Measurements from ENCODE around the gene STARD10. TPM values are rescaled to one million over a fixed set of nuclear protein-coding genes. Genes with fewer than 3 reads are reported as not detected.

Gene STARD10
- total and polyA plus RNA-seq, 4 donors: 18.1 to 48.7 (median 36.4) TPM

DNA sequence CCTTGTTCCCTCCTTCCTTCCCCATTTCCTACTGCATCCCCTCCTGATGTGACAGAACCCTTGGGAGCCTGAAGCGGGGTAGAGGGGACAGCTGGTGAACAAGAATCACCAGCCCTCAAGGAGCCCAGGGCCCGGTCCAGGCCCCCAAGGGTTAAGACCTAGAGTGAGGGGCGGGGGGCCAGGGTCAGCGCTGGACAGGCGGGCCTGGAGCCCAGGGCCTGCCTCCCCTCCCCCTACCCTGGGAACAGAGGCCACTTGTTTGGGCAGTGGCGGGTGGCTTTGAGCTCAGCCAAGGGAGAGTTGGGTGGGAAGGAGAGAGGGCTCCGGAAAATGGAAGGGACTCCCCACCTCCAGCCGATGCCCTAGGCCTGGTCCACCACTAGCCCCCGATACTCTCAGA lies 43.8 kb downstream of the STARD10 start:
- no peaks in the 10 kb centered on the region for H3K9me3 ChIP-seq (ENCODE audit: control insufficient read depth, insufficient read depth, low read length)
- H3K36me3 ChIP-seq (ENCODE audit: control insufficient read depth, insufficient read depth, low read length): peaks cover 11% of the 10 kb centered on the region
- 33% methylated on average over 2 of the region's 9 CpGs for WGBS (ENCODE audit: insufficient coverage)
- H3K27me3 ChIP-seq (ENCODE audit: control insufficient read depth, insufficient read depth, low read length): peaks cover 5% of the 10 kb centered on the region
- DNase-seq (ENCODE audit: low read depth in 4 of 6, low spot score in 6 of 6): peak in 3 of 6 donors; percentile 22 to 77 (median 33)
- peak overlapping the region; percentile 63 for H3K27ac ChIP-seq (ENCODE audit: low read depth, low read length)
- peaks cover 44% of the 10 kb centered on the region for H3K4me1 ChIP-seq (ENCODE audit: control insufficient read depth, insufficient read depth, low read length)
- peak overlapping the region; percentile 6 for H3K4me3 ChIP-seq (ENCODE audit: low read depth, low read length)

DNA sequence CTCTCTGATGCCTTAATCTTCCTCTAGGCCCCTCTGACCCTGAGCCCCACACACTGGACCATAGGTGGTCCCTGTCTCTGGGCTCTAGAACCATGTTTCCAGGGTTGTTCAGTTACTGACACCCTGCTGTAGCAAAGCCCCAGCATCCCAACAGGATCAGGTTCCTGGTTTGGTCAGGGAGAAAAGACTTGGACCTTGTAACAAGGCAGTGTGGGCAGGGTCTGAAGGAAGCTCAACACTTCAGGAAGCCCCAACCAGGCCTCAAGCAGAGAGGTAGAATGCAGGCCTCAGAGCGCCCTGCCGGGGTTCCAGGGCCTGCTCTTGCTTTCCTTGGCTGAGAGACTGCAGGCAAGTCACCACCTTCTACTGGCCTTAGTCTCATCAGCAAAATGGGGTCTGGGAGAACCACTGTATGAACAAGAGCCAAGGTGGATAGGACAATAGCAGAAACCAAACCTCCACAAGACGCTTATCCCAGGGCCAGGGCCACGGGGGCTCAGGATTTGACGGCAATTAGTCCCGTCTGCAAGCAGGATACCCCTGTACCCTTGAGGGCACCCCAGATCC lies 46.5 kb downstream of the STARD10 start:
- 87% methylated on average over 6 of the region's 6 CpGs for WGBS (ENCODE audit: insufficient coverage)
- Histone ChIP-seq H3K9me3 (ENCODE audit: control insufficient read depth, insufficient read depth, low read length) (no peaks in the 10 kb centered on the region), H3K27ac (ENCODE audit: low read depth, low read length) (no peak overlapping the region), H3K36me3 (ENCODE audit: control insufficient read depth, insufficient read depth, low read length) (peaks cover 8% of the 10 kb centered on the region), H3K27me3 (ENCODE audit: control insufficient read depth, insufficient read depth, low read length) (peaks cover 5% of the 10 kb centered on the region), H3K4me1 (ENCODE audit: control insufficient read depth, insufficient read depth, low read length) (peaks cover 45% of the 10 kb centered on the region), H3K4me3 (ENCODE audit: low read depth, low read length) (no peak overlapping the region)
- no peak for DNase-seq (ENCODE audit: low read depth in 4 of 6, low spot score in 6 of 6)

DNA sequence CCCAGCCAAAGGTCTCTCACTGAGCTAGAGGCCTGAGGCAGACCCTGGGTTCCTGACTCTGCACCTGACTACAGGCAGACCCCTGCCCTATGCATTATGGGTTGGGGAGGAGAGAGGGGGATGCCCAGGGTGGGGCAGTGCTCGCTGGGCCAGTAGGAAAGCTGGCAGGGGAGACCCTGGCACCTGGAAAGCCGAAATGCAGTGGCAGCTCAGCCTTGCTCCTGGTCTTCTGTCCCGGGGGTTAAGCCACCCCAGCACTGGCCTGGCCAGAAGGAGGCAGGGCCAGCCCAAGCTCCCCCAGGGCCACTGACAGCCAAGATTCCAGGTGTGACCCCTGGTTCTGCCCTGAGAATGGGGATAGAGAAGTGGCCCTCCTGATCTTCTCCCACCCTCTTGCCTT lies 47.0 kb downstream of the STARD10 start:
- no peak for DNase-seq (ENCODE audit: low read depth in 4 of 6, low spot score in 6 of 6)
- Histone ChIP-seq H3K4me1 (ENCODE audit: control insufficient read depth, insufficient read depth, low read length) (peaks cover 42% of the 10 kb centered on the region), H3K36me3 (ENCODE audit: control insufficient read depth, insufficient read depth, low read length) (peaks cover 8% of the 10 kb centered on the region), H3K4me3 (ENCODE audit: low read depth, low read length) (no peak overlapping the region), H3K27ac (ENCODE audit: low read depth, low read length) (no peak overlapping the region), H3K9me3 (ENCODE audit: control insufficient read depth, insufficient read depth, low read length) (no peaks in the 10 kb centered on the region), H3K27me3 (ENCODE audit: control insufficient read depth, insufficient read depth, low read length) (peaks cover 2% of the 10 kb centered on the region)
- 82% methylated on average over 3 of the region's 3 CpGs for whole genome bisulfite sequencing (ENCODE audit: insufficient coverage)

DNA sequence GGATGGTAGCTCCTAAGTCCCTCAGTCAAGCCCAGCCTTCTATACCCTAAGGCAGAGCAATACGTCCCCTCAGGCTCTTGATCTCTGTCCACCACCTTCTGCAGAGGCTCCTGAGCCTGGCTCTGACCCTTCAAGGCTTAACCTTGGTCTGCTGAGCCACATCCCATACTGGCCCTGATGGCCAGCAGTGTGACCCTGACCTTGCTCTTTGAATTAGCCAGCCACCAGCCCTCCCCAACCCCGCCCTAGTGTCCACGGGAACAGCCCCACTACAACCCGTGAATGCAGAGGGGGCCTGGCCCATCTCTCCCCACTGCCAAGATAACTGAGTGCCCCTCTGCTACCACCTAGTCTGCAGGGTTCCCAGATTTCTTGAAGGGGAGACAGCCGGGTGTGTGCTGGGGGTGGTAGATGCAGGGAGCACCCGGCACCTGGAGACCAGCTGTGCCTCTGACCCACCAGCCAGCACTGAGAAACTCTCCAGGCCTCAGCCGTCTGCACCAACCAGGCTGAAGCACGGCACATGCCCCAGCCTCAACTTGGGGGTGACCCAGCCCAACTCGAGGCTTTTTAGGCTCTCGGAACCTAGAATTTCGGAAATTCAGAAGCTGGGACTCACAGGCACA lies 47.8 kb downstream of the STARD10 start:
- Histone ChIP-seq H3K4me1 (ENCODE audit: control insufficient read depth, insufficient read depth, low read length) (peaks cover 42% of the 10 kb centered on the region), H3K27ac (ENCODE audit: low read depth, low read length) (no peak overlapping the region), H3K36me3 (ENCODE audit: control insufficient read depth, insufficient read depth, low read length) (peaks cover 8% of the 10 kb centered on the region), H3K27me3 (ENCODE audit: control insufficient read depth, insufficient read depth, low read length) (no peaks in the 10 kb centered on the region), H3K9me3 (ENCODE audit: control insufficient read depth, insufficient read depth, low read length) (no peaks in the 10 kb centered on the region), H3K4me3 (ENCODE audit: low read depth, low read length) (no peak overlapping the region)
- no peak for DNase-seq (ENCODE audit: low read depth in 4 of 6, low spot score in 6 of 6)
- 77% methylated on average over 9 of the region's 11 CpGs for WGBS (ENCODE audit: insufficient coverage)

DNA sequence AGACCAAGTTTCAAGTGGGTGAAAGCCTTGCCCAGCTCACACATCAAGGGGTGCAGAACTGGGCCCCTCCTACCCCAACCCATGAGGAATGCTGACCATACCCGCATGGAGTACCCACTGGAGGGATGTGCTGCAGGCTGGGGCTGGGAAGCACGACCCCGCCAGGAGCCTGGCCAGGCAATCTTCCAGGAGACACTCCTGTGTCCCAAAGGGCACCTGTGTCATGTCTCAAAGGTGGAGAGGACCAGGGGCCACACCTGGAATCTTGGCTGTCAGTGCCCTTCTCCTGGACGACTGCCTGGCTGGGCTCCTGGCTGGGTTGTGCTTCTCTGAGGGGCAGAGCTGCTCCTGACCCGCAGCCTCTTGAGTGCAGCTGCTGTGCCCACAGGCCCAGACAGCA lies 48.3 kb downstream of the STARD10 start:
- Histone ChIP-seq H3K27me3 (ENCODE audit: control insufficient read depth, insufficient read depth, low read length) (no peaks in the 10 kb centered on the region), H3K4me1 (ENCODE audit: control insufficient read depth, insufficient read depth, low read length) (peaks cover 39% of the 10 kb centered on the region), H3K27ac (ENCODE audit: low read depth, low read length) (no peak overlapping the region), H3K36me3 (ENCODE audit: control insufficient read depth, insufficient read depth, low read length) (peaks cover 8% of the 10 kb centered on the region), H3K4me3 (ENCODE audit: low read depth, low read length) (no peak overlapping the region), H3K9me3 (ENCODE audit: control insufficient read depth, insufficient read depth, low read length) (no peaks in the 10 kb centered on the region)
- no peak for DNase-seq (ENCODE audit: low read depth in 4 of 6, low spot score in 6 of 6)
- WGBS (ENCODE audit: insufficient coverage): 85% methylated on average over 5 of the region's 5 CpGs

DNA sequence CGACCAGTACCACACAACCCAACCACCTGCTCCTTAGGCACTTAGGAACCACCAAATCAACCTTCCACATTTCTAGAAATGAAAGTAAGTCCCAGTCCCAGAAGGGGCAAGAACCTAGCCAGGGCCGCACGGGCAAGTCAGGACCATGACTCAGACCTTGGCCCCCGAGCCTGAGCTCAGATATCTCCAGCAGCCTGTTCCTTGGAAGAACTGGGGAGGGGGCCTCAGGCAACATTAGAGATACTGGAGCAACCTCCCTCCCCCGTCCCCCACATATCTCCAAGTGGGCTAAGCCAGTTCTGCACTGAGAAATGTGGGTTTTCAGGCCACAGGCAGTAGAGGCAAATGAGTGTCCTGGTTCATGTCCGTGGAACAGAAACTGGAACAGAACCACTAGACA lies 49.4 kb downstream of the STARD10 start:
- WGBS (ENCODE audit: insufficient coverage): 89% methylated on average over 4 of the region's 6 CpGs
- Histone ChIP-seq H3K4me3 (ENCODE audit: low read depth, low read length) (no peak overlapping the region), H3K4me1 (ENCODE audit: control insufficient read depth, insufficient read depth, low read length) (peaks cover 32% of the 10 kb centered on the region), H3K27me3 (ENCODE audit: control insufficient read depth, insufficient read depth, low read length) (no peaks in the 10 kb centered on the region), H3K36me3 (ENCODE audit: control insufficient read depth, insufficient read depth, low read length) (peaks cover 8% of the 10 kb centered on the region), H3K27ac (ENCODE audit: low read depth, low read length) (no peak overlapping the region), H3K9me3 (ENCODE audit: control insufficient read depth, insufficient read depth, low read length) (no peaks in the 10 kb centered on the region)
- DNase-seq (ENCODE audit: low read depth in 4 of 6, low spot score in 6 of 6): no peak

DNA sequence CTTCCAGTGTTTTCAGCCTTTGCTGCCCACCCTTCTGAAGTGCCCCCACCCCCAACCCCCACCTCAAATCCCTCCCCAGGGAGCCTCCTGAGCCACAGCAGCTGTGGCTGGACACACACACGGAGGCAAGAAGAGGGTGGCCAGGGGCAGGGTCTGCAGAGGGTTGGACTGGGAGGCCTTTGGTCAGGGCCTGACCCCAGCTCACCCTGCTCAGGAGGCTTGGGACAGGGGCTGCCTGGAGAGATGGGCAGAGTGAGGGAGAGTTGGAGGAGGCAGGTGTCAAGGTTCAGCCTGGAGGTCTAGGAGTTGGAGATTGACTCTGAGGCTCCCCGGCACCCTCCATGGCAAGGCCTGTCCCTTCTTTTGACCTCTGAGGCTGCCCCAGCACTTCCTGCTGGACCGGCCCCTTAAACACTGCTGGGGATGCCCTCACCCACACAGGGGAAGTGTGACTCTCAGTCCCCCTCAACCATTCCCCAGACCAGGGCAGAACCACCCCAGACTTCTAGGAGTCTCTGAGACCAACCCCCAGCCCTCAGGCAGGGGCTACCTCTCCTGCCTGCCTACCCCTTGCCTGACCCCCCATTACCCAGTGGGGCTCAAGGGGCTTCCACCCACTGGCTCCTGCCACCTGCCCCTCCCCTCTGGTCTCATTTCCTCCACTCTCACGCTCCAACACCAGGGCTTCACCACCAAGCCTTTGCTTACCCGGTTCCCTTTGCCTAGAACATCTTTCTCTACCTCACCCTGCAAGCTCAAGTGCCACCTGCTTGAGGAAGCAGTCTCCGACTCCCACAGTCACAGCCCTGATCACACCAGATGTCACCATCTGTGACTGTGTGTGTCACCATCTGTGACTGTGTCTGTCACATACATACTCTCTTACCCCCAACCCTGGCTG lies 50.3 kb downstream of the STARD10 start:
- no peak overlapping the region for H3K4me3 ChIP-seq (ENCODE audit: low read depth, low read length)
- DNase-seq (ENCODE audit: low read depth in 4 of 6, low spot score in 6 of 6): peak in 2 of 6 donors; percentile 38 to 73
- no peaks in the 10 kb centered on the region for H3K9me3 ChIP-seq (ENCODE audit: control insufficient read depth, insufficient read depth, low read length)
- WGBS (ENCODE audit: insufficient coverage): 83% methylated on average over 5 of the region's 6 CpGs
- no peaks in the 10 kb centered on the region for H3K27me3 ChIP-seq (ENCODE audit: control insufficient read depth, insufficient read depth, low read length)
- peaks cover 35% of the 10 kb centered on the region for H3K4me1 ChIP-seq (ENCODE audit: control insufficient read depth, insufficient read depth, low read length)
- H3K36me3 ChIP-seq (ENCODE audit: control insufficient read depth, insufficient read depth, low read length): peaks cover 13% of the 10 kb centered on the region
- H3K27ac ChIP-seq (ENCODE audit: low read depth, low read length): no peak overlapping the region

DNA sequence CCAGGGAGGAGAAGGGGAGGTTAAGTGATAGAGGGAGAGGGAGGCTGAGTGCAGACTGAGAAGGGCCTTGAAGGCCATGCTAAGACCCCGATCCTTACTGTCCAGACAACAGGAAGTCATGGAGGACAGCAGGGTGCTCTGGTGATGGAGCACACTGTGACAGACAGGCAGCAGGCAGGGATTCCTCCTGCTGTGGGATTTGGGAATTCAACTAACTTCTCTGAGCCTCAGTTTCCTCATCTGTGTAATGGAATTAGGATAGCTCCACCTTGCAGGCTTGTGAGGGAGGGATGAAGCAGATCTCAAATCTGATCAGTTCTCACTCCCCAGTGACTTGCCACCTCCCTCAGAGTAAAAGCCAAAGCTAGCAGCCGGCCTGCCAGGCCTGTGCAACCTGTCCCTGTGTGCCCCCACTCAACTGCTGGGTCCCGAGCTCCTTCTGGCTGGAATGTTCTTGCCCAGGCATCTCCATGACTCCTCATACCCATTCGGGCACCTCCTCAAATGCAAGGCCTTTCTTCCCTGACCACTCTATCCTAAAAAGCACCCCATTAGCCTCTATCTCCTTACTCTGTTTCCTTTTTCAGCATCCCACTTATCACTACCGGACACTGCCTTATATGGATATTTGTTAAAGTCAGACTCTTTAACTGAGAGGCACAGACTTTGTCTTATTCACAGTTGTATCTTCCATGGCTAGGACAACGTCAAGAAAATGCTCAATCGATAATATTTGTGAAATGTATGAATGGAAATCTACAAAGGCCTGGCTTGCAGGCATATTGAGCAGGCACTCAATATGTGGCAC lies 51.1 kb downstream of the STARD10 start:
- peaks cover 13% of the 10 kb centered on the region for H3K36me3 ChIP-seq (ENCODE audit: control insufficient read depth, insufficient read depth, low read length)
- peaks cover 39% of the 10 kb centered on the region for H3K4me1 ChIP-seq (ENCODE audit: control insufficient read depth, insufficient read depth, low read length)
- DNase-seq (ENCODE audit: low read depth in 4 of 6, low spot score in 6 of 6): no peak
- WGBS (ENCODE audit: insufficient coverage): 84% methylated on average over 4 of the region's 7 CpGs
- H3K27me3 ChIP-seq (ENCODE audit: control insufficient read depth, insufficient read depth, low read length): no peaks in the 10 kb centered on the region
- H3K9me3 ChIP-seq (ENCODE audit: control insufficient read depth, insufficient read depth, low read length): no peaks in the 10 kb centered on the region
- H3K4me3 ChIP-seq (ENCODE audit: low read depth, low read length): no peak overlapping the region
- no peak overlapping the region for H3K27ac ChIP-seq (ENCODE audit: low read depth, low read length)

DNA sequence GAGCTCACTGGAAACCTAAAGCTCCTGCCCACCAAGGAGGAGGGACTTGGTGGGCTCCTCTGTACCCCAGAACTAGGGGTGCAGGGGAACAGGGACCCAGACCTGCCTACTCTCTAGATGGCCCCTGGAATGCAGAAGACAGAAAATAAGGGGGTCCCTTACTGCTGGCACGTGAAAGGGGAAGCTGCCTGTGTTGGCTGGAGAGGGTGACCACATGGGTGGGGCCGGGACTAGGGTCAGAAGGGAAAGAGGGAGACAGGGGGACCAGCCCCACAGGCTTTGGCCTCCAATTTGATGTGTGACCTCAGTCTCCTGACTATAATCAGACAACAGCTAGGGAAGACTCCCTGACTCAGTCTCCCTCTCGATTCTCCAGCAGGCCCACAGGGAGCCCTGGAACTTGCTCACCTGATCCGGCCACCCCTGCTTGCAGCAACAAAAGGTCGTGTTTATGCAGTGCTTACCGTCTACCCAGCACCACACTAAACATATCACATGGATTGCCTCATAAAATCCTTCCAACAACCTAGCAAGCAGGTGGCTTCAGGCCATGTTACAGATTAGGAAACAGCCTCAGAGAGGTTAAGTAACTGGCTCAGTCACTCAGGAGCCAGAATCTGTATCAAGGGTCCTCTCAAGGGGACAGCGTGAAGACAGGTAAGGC lies 51.9 kb downstream of the STARD10 start:
- Histone ChIP-seq H3K4me1 (ENCODE audit: control insufficient read depth, insufficient read depth, low read length) (peaks cover 34% of the 10 kb centered on the region), H3K4me3 (ENCODE audit: low read depth, low read length) (no peak overlapping the region), H3K9me3 (ENCODE audit: control insufficient read depth, insufficient read depth, low read length) (no peaks in the 10 kb centered on the region), H3K36me3 (ENCODE audit: control insufficient read depth, insufficient read depth, low read length) (peaks cover 13% of the 10 kb centered on the region), H3K27me3 (ENCODE audit: control insufficient read depth, insufficient read depth, low read length) (no peaks in the 10 kb centered on the region), H3K27ac (ENCODE audit: low read depth, low read length) (no peak overlapping the region)
- DNase-seq (ENCODE audit: low read depth in 4 of 6, low spot score in 6 of 6): no peak
- 74% methylated on average over 7 of the region's 7 CpGs for WGBS (ENCODE audit: insufficient coverage)

All from spinal cord (tissue), 10 donors.